Measurements from ENCODE around the gene CDV3. TPM values are rescaled to one million over a fixed set of nuclear protein-coding genes. Genes with fewer than 3 reads are reported as not detected.

CDV3 gene
- total and polyA plus RNA-seq, 9 of the 15 experiments (the other 6 are each of a cell fraction or from before 2014, with no cell fraction given): 72.3 to 273 (median 116) TPM

DNA sequence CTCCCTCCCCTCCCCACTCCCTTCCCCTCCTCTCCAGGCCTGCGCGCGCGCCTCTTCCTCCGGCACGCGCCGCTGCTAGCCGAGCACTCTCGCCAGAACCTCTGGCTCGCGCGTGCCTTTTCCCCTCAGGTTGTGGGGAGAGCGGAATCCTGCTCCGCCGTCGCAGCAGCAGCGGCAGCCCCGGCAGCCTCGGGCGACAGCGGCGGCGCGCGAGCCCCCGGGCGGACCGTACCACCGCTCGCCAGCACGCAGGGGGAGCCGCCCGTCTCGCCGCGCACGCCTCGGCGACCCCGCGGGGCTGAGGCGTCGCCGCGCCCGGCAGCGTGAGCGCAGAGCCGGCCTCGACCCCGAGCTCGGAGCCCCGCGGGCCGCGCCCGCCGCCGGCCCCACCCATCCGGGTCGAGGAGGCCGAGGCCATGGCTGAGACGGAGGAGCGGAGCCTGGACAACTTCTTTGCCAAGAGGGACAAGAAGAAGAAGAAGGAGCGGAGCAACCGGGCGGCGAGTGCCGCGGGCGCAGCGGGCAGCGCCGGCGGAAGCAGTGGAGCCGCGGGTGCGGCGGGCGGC, at the start of gene CDV3 (continued):
- TF ChIP-seq RBM15 (IDR thresholded peaks at IDR 0.05; ENCODE audit: insufficient read depth, low read length) (no peak), ELF4 (CRISPR knock-in tag; IDR thresholded peaks at IDR 0.05) (no peak), SIN3A (IDR thresholded peaks at IDR 0.05; ENCODE audit: borderline replicate concordance in 2 of 2, control insufficient read depth in 1 of 2, low read depth in 2 of 2, low read length in 2 of 2) (peak in 1 of 2 experiments; percentile 14; a peak in 2 of 4 replicates), TBP (optimal IDR thresholded peaks at IDR 0.05; ENCODE audit: low read depth, low read length) (no peak), POLR2AphosphoS2 (IDR thresholded peaks at IDR 0.05; ENCODE audit: low read length) (no peak)
- TF ChIP-seq, protein P1, sequence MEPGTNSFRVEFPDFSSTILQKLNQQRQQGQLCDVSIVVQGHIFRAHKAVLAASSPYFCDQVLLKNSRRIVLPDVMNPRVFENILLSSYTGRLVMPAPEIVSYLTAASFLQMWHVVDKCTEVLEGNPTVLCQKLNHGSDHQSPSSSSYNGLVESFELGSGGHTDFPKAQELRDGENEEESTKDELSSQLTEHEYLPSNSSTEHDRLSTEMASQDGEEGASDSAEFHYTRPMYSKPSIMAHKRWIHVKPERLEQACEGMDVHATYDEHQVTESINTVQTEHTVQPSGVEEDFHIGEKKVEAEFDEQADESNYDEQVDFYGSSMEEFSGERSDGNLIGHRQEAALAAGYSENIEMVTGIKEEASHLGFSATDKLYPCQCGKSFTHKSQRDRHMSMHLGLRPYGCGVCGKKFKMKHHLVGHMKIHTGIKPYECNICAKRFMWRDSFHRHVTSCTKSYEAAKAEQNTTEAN (CRISPR knock-in tag; IDR thresholded peaks at IDR 0.05): no peak
- TF ChIP-seq, protein P2, sequence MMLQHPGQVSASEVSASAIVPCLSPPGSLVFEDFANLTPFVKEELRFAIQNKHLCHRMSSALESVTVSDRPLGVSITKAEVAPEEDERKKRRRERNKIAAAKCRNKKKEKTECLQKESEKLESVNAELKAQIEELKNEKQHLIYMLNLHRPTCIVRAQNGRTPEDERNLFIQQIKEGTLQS (IDR thresholded peaks at IDR 0.05): no peak
- TF ChIP-seq, protein P2 (CRISPR knock-in tag; conservative IDR thresholded peaks at IDR 0.05): no peak
- TF ChIP-seq, protein P3, sequence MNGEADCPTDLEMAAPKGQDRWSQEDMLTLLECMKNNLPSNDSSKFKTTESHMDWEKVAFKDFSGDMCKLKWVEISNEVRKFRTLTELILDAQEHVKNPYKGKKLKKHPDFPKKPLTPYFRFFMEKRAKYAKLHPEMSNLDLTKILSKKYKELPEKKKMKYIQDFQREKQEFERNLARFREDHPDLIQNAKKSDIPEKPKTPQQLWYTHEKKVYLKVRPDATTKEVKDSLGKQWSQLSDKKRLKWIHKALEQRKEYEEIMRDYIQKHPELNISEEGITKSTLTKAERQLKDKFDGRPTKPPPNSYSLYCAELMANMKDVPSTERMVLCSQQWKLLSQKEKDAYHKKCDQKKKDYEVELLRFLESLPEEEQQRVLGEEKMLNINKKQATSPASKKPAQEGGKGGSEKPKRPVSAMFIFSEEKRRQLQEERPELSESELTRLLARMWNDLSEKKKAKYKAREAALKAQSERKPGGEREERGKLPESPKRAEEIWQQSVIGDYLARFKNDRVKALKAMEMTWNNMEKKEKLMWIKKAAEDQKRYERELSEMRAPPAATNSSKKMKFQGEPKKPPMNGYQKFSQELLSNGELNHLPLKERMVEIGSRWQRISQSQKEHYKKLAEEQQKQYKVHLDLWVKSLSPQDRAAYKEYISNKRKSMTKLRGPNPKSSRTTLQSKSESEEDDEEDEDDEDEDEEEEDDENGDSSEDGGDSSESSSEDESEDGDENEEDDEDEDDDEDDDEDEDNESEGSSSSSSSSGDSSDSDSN (IDR thresholded peaks at IDR 0.05; ENCODE audit: borderline replicate concordance in 1 of 2, low read depth in 2 of 2, low read length in 2 of 2): 0 out of 4 replicates have a peak, but pooled peaks have one; percentile 5 to 50
